SK-N-SH (cell line): ENCODE results near the gene ASIC2. TPM values are rescaled to one million over a fixed set of nuclear protein-coding genes. Genes with fewer than 3 reads are reported as not detected.

ENCODE experiments used
- CTCF ChIA-PET: fragments of 300-600, 350-600 bp; formaldehyde crosslinking; extraction: SDS; loops from one replicate; lab custom pipeline; 2021; lab: Yijun Ruan, JAX
- POLR2A ChIA-PET: fragments of 350-600 bp; sonication (Branson Sonifier 250); formaldehyde crosslinking; extraction: SDS; loops from one replicate; lab custom pipeline; 2020; ENCODE audit warnings: antibody characterized with exemption, inconsistent platforms; lab: Yijun Ruan, JAX
- DNase-seq: peaks from one replicate; pipeline ENCODE4 v3.0.0; 2012
- H2AFZ ChIP-seq: fragments of 200-600 bp; sonication (generic); 2 replicates; pipeline ENCODE4 v1.8.1; 2016; ENCODE audit warnings: antibody characterized with exemption, mild to moderate bottlenecking, low read depth
- H3F3A ChIP-seq: fragments of 200-600 bp; sonication (generic); replicated peaks from 2 replicates; pipeline ENCODE3; 2016; ENCODE audit warnings: antibody characterized with exemption, mild to moderate bottlenecking; ENCODE audit not compliant: insufficient read depth
- H3K27ac ChIP-seq, 2 experiments: fragments of 200-500 bp in 1 of 2; fragments of 200-600 bp in 1 of 2; sonication (Bioruptor generic) in 1 of 2; sonication (generic), shearing (Covaris generic) in 1 of 2; 2 replicates each; pipeline versions ENCODE4 v1.5.1 to v1.6.1; 2014 to 2016; ENCODE audit warnings: low read depth in 2 of 2, inconsistent platforms in 1 of 2, low read length in 1 of 2, mild to moderate bottlenecking in 1 of 2, mixed read lengths in 1 of 2
- H3K27me3 ChIP-seq: fragments of 200-600 bp; sonication (generic), shearing (Covaris generic); 2 replicates; pipeline ENCODE4 v1.6.1; 2016; ENCODE audit warnings: mixed run types; ENCODE audit not compliant: insufficient read depth
- H3K36me3 ChIP-seq, 2 experiments: fragments of 200-500 bp in 1 of 2; fragments of 200-600 bp in 1 of 2; sonication (Bioruptor generic) in 1 of 2; sonication (generic) in 1 of 2; replicated peaks in 1 of 2; 2 replicates each; pipeline versions ENCODE3 to v1.5.1; 2014 to 2016; ENCODE audit warnings: low read length in 1 of 2, mild to moderate bottlenecking in 1 of 2; ENCODE audit not compliant: insufficient read depth in 2 of 2, control insufficient read depth in 1 of 2
- H3K4me1 ChIP-seq, 2 experiments: fragments of 200-500 bp in 1 of 2; fragments of 200-600 bp in 1 of 2; sonication (Bioruptor generic) in 1 of 2; sonication (generic), shearing (Covaris generic) in 1 of 2; 2 replicates each; pipeline versions ENCODE4 v1.5.1 to v1.6.1; 2014 to 2016; ENCODE audit warnings: low read depth in 1 of 2, low read length in 1 of 2, mixed run types in 1 of 2; ENCODE audit not compliant: insufficient read depth in 2 of 2, control insufficient read depth in 1 of 2
- H3K4me2 ChIP-seq: fragments of 200-600 bp; sonication (generic), shearing (Covaris generic); 2 replicates; pipeline ENCODE4 v1.6.1; 2017; ENCODE audit warnings: mixed run types
- H3K4me3 ChIP-seq, 2 experiments: fragments of 200-500 bp in 1 of 2; fragments of 200-600 bp in 1 of 2; sonication (Bioruptor generic) in 1 of 2; sonication (generic), shearing (Covaris generic) in 1 of 2; 2 replicates each; pipeline versions ENCODE4 v1.5.1 to v1.8.1; 2014 to 2016; ENCODE audit warnings: low read depth in 2 of 2, inconsistent platforms in 1 of 2, low read length in 1 of 2, mild to moderate bottlenecking in 1 of 2, mixed read lengths in 1 of 2, moderate library complexity in 1 of 2
- H3K79me2 ChIP-seq: fragments of 200-600 bp; sonication (generic); 2 replicates; pipeline ENCODE4 v1.8.1; 2017; ENCODE audit warnings: mild to moderate bottlenecking; ENCODE audit not compliant: insufficient read depth
- H3K9ac ChIP-seq: fragments of 200-600 bp; sonication (generic); 2 replicates; pipeline ENCODE4 v1.6.1; 2017; ENCODE audit warnings: mixed run types
- H3K9me2 ChIP-seq: fragments of 200-600 bp; sonication (generic); 2 replicates; pipeline ENCODE4 v1.6.1; 2017; ENCODE audit warnings: mixed run types
- H3K9me3 ChIP-seq: fragments of 200-600 bp; sonication (generic); 2 replicates; pipeline ENCODE4 v1.6.1; 2017; ENCODE audit warnings: mixed run types, mild to moderate bottlenecking, moderate library complexity
- H4K20me1 ChIP-seq: fragments of 200-600 bp; sonication (generic); 2 replicates; pipeline ENCODE4 v1.6.1; 2017; ENCODE audit warnings: mild to moderate bottlenecking, mixed run types; ENCODE audit not compliant: insufficient read depth
- CHD2 ChIP-seq: fragments of 150-350 bp; IDR thresholded peaks from 2 replicates; pipeline ENCODE4 v1.6.1; 2018; ENCODE audit warnings: low read length; ENCODE audit not compliant: partially characterized antibody
- POLR2AphosphoS5 ChIP-seq: IDR thresholded peaks from 2 replicates; pipeline ENCODE4 v1.6.1; 2012; ENCODE audit warnings: low read depth, low read length
- RAD21 ChIP-seq: IDR thresholded peaks from 2 replicates; pipeline ENCODE4 v1.6.1; 2012; ENCODE audit warnings: mild to moderate bottlenecking, low read length
- SMC3 ChIP-seq: IDR thresholded peaks from 2 replicates; pipeline ENCODE4 v1.6.1; 2012; ENCODE audit warnings: low read depth, low read length, improper control_type of control experiment
- TAF1 ChIP-seq: IDR thresholded peaks from 2 replicates; pipeline ENCODE4 v1.6.1; 2012; ENCODE audit warnings: low read depth, mild to moderate bottlenecking, low read length, moderate library complexity, borderline replicate concordance
- TCF12 ChIP-seq: IDR thresholded peaks from 2 replicates; pipeline ENCODE4 v1.4.0; 2012
- USF1 ChIP-seq: IDR thresholded peaks from 2 replicates; pipeline ENCODE4 v1.4.0; 2012; ENCODE audit warnings: low read depth, borderline replicate concordance
- WGBS: methylation state at CpG from one replicate; pipeline ENCODE4 v1.1.6; 2017; ENCODE audit warnings: low lambda C conversion rate; 5-methylcytosine and 5-hydroxymethylcytosine counted together
- polyA plus RNA-seq, 3 experiments: library from polyadenylated mRNA; depleted of rRNA; stranded (reverse); fragments of >200 nt; gene quantifications; 2 replicates each; pipeline ENCODE4 v1.2.3, GENCODE V29; 2012
- TF ChIP-seq, protein P1 (sequence below): fragments of 150-350 bp; IDR thresholded peaks from 2 replicates; pipeline ENCODE4 v1.6.1; 2016; ENCODE audit warnings: mild to moderate bottlenecking, low read depth, low read length
- TF ChIP-seq, protein P2 (sequence below): IDR thresholded peaks from 2 replicates; pipeline ENCODE4; 2012
- TF ChIP-seq, protein P3 (sequence below): fragments of 200-600 bp; sonication (generic); IDR thresholded peaks from 2 replicates; pipeline ENCODE4 v1.6.1; 2017; ENCODE audit warnings: antibody characterized with exemption, mild to moderate bottlenecking, moderate library complexity

The ASIC2 gene
- polyA plus RNA-seq, 1 of the 3 experiments (the other 2 are of a cell fraction): 0.08 TPM

DNA sequence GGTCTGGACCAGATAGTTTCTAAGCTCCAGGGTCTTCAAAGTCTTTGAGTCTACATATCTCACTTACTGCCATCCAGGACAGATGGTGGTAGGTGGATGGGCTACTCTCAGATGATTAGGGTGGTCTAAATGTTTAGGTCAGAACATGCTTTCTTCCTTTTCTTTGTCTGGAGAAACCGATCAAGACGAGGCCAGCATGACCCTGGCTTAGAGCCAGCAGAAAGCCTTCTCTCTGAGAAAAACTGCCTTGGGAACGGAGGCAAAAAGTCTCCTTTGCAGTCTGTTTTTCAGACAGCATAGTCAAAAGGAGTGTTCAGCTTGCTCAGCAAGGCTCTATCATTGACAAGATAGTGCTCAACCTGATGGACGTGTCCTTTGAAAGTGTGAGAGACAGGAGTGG, 252.6 kb downstream of the ASIC2 start:
- 33% methylated on average over 4 of the region's 4 CpGs for WGBS
- no peaks in the 10 kb centered on the region for H3K9me2 ChIP-seq
- no peak overlapping the region for H3K27ac ChIP-seq
- H3F3A ChIP-seq: no peaks in the 10 kb centered on the region
- CTCF ChIA-PET: interaction anchor here (0.8 to 4.1 kb wide), 5 partner anchors 9 to 42 kb away, joined by 3 to 18 read pairs (median 3); no protein-coding TSS in a partner anchor
- no peak for DNase-seq
- H2AFZ ChIP-seq: no peak overlapping the region
- H3K4me2 ChIP-seq: no peak overlapping the region
- H3K9me3 ChIP-seq: no peaks in the 10 kb centered on the region
- H3K9ac ChIP-seq: no peak overlapping the region
- H3K4me1 ChIP-seq: no peaks in the 10 kb centered on the region
- no peaks in the 10 kb centered on the region for H4K20me1 ChIP-seq
- H3K79me2 ChIP-seq: no peaks in the 10 kb centered on the region
- POLR2A ChIA-PET: no interaction called here
- H3K4me3 ChIP-seq: no peak overlapping the region
- H3K36me3 ChIP-seq: no peaks in the 10 kb centered on the region
- no peaks in the 10 kb centered on the region; the same call in 1 of the 2 replicates for H3K27me3 ChIP-seq
- TF ChIP-seq, protein P1, sequence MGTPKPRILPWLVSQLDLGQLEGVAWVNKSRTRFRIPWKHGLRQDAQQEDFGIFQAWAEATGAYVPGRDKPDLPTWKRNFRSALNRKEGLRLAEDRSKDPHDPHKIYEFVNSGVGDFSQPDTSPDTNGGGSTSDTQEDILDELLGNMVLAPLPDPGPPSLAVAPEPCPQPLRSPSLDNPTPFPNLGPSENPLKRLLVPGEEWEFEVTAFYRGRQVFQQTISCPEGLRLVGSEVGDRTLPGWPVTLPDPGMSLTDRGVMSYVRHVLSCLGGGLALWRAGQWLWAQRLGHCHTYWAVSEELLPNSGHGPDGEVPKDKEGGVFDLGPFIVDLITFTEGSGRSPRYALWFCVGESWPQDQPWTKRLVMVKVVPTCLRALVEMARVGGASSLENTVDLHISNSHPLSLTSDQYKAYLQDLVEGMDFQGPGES: no peak

DNA sequence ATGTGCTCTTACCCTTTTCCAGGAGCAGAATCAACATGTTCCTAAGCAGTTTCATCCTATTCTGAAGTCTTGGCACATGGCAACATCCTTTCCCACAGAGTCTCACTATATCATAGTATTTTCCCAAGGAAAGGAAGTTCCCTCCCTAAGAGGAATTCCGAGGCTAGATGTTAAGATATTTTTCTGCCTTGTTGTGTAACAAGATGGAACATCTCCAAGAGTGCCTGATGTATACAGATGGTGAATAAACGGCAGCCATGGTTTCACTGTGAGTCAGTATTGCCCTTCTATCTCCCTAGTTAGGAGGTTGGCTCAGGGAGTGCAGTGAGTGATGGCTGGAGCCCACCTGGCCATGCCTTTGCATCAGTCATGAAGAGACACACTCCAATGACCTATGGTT, 253.2 kb downstream of the ASIC2 start:
- CTCF ChIA-PET: interaction anchor here (1.7 to 4.1 kb wide), 3 partner anchors 9 to 17 kb away, joined by 5 to 18 read pairs (median 6); no protein-coding TSS in a partner anchor
- Histone ChIP-seq H3K9ac (no peak overlapping the region), H3K9me3 (no peaks in the 10 kb centered on the region), H3K4me2 (no peak overlapping the region), H3F3A (no peaks in the 10 kb centered on the region), H4K20me1 (no peaks in the 10 kb centered on the region), H3K9me2 (no peaks in the 10 kb centered on the region), H3K4me1 (no peaks in the 10 kb centered on the region)
- POLR2A ChIA-PET: no interaction called here
- TF ChIP-seq CHD2: no peak
- TF ChIP-seq TAF1: no peak
- TF ChIP-seq POLR2AphosphoS5: no peak
- TF ChIP-seq, protein P2, sequence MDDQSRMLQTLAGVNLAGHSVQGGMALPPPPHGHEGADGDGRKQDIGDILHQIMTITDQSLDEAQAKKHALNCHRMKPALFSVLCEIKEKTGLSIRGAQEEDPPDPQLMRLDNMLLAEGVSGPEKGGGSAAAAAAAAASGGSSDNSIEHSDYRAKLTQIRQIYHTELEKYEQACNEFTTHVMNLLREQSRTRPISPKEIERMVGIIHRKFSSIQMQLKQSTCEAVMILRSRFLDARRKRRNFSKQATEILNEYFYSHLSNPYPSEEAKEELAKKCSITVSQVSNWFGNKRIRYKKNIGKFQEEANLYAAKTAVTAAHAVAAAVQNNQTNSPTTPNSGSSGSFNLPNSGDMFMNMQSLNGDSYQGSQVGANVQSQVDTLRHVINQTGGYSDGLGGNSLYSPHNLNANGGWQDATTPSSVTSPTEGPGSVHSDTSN: no peak
- TF ChIP-seq, all 33 proteins: peak for 0
- Histone ChIP-seq H2AFZ (no peak overlapping the region), H3K27ac (no peak overlapping the region), H3K79me2 (no peaks in the 10 kb centered on the region), H3K27me3 (no peaks in the 10 kb centered on the region; the same call in 1 of the 2 replicates), H3K4me3 (no peak overlapping the region), H3K36me3 (no peaks in the 10 kb centered on the region)
- DNase-seq: no peak
- 2% methylated on average over 2 of the region's 2 CpGs for WGBS

GRCh38 chr17:33038740-33039139, 254.4 kb downstream of the ASIC2 start:
- Histone ChIP-seq H3K36me3 (no peaks in the 10 kb centered on the region), H3K27me3 (no peaks in the 10 kb centered on the region; the same call in 1 of the 2 replicates), H3K4me2 (no peak overlapping the region), H3K27ac (no peak overlapping the region), H3K79me2 (no peaks in the 10 kb centered on the region), H3K9me3 (no peaks in the 10 kb centered on the region), H4K20me1 (no peaks in the 10 kb centered on the region), H3K4me1 (no peaks in the 10 kb centered on the region), H3F3A (no peaks in the 10 kb centered on the region), H3K9ac (no peak overlapping the region), H2AFZ (no peak overlapping the region), H3K9me2 (no peaks in the 10 kb centered on the region), H3K4me3 (no peak overlapping the region)
- TF ChIP-seq SMC3 (peak; percentile 46), USF1 (no peak), RAD21 (peak; percentile 59), TCF12 (no peak)
- TF ChIP-seq, protein P3, sequence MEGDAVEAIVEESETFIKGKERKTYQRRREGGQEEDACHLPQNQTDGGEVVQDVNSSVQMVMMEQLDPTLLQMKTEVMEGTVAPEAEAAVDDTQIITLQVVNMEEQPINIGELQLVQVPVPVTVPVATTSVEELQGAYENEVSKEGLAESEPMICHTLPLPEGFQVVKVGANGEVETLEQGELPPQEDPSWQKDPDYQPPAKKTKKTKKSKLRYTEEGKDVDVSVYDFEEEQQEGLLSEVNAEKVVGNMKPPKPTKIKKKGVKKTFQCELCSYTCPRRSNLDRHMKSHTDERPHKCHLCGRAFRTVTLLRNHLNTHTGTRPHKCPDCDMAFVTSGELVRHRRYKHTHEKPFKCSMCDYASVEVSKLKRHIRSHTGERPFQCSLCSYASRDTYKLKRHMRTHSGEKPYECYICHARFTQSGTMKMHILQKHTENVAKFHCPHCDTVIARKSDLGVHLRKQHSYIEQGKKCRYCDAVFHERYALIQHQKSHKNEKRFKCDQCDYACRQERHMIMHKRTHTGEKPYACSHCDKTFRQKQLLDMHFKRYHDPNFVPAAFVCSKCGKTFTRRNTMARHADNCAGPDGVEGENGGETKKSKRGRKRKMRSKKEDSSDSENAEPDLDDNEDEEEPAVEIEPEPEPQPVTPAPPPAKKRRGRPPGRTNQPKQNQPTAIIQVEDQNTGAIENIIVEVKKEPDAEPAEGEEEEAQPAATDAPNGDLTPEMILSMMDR: peak; percentile 77
- DNase-seq: peak; percentile 73
- WGBS: 0% methylated on average over 3 of the region's 3 CpGs
- POLR2A ChIA-PET: no interaction called here
- CTCF ChIA-PET: interaction anchor here (0.6 to 4.1 kb wide), 21 partner anchors 8 to 712 kb away, joined by 3 to 18 read pairs (median 5); no protein-coding TSS in a partner anchor
